NCI-H2227 (cell line): ENCODE measurements around the gene CCDC137.

Experiments
- DNase-seq: peaks from one replicate; lab custom pipeline; 2025; ENCODE audit not compliant: unreplicated experiment; lab: John Stamatoyannopoulos, UW

Gene CCDC137

DNA sequence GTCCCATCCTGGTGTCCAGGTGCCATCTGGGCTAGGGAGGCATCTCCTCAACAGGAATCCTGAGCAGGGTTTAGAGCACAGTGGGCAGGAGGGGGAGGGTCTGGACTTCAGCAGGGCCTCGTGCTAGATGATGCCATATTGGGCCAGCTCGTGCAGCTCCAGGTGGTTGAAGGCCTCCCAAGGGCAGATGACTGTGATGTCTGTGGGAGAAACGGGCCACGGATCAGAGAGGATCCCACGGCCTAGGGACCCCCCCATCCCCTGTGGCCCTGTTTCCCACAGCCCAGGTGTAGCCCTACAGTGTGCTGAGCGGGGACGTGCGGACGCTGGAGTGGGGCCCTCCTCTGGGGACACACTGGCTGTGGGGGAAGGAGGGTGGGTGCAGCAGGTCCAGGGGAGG, 15.6 kb upstream of the CCDC137 start:
- no peak for DNase-seq

DNA sequence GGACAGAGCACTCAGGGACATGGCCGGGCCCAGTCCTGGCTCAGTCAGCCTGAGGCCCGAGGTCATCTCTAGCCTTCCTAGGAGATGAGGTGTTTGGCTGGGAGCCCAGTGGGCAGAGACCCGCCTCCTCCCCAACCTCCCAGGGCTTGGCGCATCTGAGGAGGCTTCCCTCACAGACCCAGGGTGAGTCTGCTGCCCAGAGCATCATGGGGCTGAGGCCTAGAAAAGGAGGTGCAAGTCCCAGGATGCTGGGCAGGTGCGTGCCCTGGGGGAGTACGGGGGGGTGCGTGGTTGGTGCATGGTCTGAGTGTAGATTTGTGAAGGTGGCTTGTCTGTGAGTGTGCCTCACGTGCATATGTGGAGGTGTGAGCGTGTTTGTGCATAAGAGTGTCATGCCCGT, 14.8 kb upstream of the CCDC137 start:
- DNase-seq = no peak

DNA sequence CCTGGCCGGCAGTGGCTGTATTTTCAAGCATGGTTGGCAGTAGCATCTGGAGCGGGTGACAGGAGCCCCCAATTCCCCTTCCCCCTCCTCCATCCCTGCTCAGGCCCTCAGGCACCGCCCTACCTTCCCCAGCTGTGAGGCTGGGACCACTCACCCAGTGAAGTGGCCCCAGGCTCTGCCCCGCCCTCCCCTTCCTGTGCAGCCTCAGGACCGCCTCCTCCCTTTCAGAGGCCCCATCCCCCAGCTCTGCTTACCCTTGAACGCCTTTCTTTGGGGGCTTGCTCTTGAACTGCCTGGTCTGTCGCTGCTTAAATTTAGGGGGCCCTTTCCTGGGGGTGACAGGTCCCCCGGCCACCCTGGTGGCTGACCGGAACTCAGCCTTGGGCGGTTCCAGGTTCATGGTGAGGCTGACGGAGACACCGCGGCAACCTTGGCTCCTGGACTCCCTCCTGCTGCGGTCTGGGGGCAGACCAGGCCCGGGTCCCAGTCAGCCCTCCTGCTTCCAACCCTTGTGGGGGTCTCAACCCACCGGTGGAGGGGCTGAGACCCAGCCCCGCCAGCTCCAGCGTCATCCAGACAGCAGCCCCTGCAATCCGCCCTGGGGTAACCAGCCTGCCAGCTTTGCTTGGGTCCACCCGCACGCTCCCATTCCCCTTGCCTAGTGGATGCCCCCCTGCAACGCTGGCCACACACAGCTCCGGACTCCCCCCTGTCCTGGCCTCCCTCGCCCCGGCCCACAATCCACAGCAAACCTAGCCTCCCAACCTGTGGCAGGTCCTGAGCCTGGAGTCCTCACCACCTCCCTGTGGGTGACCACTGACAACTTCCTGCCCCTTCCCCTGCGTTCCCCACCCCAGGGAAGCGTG, 13.4 kb upstream of the CCDC137 start:
- DNase-seq = no peak

DNA sequence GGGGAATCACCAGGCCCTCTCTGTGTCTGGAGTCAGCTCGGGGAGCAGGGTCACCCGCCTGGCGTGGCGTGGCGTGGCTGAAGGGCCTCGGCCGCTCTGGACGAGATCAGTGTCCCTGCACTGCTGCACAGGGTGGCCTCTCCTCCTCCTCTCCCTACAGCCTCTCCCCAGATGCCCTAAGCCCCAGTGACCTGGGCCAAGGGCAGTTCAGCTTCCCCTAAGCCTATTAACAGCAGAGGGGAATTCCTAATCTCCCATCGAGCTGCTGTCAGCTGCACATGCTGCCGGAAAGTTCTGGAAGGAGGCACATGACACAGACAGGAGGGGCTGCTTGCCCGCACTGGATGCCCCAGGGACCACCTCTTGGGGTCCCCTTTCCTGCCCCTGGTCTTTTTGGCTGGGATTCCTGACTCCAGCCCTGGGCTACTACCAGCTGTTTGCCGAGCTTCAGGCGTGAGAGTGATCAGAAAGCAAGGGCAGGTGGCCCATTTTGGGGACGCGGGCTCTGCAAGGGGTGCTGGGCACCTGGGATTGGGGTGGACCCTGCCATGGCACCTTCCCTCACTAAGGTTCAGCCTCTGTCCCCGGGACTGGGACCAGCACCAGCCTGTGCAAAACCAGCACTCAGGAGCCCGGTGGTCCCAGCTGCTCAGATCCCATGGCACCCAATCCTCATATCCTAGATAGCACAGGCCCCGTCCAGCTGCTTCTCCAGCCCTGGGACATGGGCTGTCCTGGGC, 11.0 kb upstream of the CCDC137 start:
- DNase-seq = no peak

DNA sequence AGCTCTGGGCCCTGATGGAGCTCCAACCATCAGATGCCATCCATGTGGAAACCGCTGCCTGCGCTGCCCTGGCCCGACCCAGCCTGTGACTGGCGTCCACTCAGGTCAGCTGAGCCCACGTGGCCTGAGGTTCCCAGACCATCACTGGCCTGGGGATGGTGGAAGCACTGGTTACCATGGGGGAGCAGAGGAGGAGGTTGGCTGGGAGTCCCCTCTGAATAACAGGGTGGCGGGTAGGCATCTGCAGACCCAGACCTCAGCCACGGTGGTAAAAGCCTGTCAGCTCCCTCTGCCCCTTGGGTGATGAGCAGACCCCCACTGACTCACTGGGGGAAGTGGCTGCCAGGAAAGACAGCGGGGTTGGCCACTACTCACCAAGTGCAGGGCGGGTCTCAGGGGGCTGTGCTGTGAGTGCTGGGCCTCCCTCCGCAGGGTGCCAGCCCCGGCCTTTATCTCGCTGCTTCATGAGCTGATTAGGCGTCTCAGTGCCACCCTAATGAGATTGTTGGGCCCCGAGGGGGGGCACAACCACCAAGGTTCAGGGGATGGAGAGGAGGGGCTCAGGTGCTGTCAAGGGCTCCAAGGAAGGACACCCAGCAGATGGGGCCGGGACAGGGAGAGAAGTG, 10.3 kb upstream of the CCDC137 start, which contains the start of gene PDE6G:
PDE6G (minus strand) TSS at position 425 of the 626 bp plus-strand sequence. CDS start 3,237 bp downstream, outside the sequence.
- DNase-seq = no peak

DNA sequence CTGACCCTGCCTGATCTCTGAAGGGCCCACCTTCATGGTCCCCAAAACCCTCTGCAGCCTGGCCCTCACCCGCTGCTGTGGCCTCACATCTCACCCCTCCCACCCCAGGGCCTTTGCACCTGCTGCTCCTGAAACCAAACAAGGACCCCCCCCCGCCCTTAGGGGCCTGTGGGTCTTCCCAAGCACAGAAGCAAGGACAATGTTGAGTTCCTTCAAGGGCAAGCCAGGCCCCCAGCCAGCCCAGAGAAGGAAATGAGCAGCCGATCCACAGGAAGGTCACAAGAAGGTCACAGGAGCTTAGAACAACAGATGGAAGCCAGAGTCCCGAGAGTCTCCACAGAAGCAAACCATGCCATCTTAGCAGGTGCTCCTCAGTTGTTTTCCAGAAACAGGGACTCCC, 9.7 kb upstream of the CCDC137 start:
- DNase-seq = no peak

DNA sequence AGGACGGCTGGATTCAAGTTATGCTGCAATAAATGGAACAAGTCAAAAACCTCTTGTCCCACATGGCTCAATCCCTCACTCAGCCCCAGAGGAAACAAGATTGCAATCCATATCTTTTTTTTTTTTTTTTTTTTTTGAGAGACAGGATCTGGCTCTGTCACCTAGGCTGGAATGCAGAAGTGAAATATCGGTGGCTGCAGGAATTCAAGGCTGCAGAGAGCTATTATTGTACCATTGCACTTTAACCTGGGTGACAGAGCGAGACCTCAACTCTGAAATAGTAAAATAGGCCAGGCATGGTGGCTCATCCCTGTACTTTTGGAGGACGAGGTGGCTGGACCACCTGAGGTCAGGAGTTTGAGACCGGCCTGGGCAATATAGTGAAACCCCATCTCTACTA, 7.5 kb upstream of the CCDC137 start:
- no peak for DNase-seq

DNA sequence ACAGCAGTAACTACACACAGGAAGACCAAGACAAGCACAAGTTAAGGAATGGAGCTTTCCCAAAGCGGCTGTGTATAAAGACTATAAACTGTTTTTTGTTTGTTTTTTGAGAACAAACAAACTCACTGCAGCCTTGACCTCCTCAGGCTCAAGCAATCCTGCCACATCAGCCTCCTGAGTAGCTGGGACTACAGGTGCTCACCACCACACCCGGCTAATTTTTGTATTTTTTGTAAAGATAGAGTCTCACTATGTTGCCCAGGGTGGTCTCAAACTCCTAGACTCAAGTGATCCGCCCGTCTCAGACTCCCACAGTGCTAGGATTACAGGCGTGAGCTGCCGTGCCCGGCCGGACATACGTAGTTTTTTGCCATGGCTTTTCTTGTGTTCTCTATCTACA, 6.1 kb upstream of the CCDC137 start:
- DNase-seq = no peak

DNA sequence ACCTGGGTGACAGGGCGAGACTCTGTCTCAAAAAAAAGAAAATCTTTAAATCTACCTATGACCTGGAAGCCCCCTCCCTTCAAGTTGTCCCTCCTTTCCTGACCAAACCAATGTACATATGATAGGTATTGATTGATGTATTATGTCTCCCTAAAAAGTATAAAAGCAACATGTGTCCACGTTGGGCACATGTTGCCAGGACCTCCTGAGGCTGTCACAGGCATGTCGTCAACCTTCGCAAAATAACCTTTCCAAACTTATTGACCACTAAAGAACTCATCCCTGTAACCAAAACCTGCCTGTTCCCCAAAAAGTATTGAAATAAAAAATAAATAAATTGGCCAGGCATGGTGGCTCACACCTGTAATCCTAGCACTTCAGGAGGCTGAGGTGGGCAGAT, 4.5 kb upstream of the CCDC137 start:
- DNase-seq = no peak

DNA sequence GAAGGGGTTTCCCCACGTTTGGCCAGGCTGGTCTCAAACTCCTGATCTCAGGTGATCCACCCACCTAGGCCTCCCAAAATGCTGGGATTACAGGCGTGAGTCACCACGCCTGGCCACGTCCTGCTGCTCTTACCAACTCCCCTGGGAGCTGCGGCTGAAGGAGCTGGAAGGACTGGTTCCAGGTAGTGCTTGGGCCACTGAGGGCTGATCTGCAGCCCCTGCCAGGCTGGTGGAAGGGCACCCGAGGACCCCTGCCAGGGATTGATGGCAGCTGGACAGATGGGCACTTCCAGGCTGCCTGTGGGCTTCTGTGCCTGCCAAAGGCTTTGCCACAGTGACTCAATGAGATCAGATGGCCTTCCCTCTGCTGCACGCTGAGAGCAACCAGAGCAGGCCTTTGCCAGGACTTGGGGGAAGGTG, 2.5 kb upstream of the CCDC137 start:
- DNase-seq = no peak

DNA sequence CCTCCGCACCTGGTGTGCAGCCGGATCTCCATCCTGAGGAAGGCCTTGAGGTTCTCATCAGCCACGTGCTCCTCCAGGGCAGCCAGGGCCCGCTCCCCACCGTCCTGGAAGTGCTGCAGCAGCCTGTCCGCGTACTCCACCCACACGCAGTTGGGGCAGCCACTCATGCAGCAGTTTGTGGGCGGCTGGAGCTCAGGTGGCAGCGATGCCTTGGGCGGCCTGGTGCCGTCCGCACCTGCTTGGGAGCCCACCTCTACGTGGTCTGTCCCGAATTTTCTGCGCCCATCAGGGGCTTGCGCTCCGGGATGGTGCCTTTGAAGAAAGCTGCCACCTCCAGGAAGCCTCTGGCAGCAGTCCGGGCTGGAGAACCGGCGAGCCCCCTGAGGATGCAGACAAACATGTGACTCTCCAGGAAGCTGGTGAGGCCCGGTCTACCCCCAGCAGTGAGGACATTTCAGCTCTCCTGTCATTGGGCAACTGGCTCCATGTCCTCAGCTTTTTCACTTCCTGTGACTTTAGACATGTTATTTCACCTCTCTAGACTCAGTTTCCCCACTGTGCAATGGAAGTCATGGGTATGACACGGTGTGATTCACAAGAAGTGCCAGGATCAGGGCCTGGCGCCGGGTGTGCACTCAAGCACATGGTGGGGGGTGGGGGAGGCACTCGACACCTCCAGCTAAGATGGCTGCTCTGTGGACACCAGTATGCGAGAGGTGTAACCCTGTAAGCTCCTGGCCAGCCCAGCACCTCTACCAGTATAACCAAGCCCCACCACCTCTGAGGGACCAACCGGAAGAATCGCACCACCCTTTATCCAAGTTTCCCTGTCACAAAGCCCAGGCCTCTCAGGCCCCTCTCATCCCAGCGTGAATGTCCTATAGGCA, 1.1 kb upstream of the CCDC137 start:
- DNase-seq = peak; percentile 69

DNA sequence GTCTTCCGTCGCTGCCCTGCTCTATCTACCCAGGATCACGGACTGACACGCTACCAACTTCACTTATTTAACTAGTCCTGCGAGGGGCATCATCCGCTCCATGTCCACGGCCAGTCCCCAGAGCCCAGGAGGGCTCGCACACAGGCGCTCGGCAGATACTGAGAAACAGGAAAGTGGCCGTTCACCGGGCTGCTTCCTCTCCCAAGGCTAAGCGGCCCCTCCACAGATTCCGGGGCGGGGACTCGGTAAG, 520 bp upstream of the CCDC137 start:
- peak; percentile 84 for DNase-seq

DNA sequence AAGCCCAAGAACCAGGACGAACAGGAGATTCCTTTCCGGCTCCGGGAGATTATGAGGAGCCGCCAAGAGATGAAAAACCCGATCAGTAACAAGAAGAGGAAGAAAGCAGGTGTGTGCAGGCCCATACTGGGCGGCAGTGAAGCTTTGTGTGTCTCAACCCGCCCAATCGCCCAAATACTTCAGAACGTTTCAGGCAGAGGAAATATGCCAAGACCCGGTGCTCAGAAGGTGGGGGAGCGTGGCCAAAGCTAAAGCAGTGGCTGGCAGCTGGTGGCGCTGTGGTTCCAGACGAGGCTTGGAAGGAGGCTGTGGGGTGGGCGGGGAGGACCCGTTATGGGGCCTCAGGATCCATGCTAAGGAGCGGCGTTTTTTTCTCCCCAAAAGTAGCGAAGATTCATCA, 1.2 kb downstream of the CCDC137 start:
- DNase-seq = no peak

DNA sequence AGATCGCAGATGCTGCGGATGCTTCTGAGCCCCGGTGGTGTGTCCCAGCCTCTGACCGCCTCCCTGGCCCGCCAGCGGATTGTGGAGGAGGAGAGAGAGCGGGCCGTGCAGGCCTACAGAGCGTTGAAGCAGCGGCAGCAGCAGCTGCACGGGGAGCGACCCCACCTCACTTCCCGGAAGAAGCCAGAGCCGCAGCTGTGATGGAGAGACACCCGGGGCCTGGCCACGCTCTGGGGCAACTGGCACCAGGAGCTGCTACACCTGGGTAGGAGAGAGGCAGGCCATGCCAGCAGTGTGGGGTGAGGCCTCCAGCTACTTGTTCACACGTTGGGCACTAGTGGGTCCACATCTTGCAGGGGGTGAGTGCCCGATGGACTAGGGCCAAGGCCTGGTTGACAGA, 6.0 kb downstream of the CCDC137 start:
- peak; percentile 21 for DNase-seq

DNA sequence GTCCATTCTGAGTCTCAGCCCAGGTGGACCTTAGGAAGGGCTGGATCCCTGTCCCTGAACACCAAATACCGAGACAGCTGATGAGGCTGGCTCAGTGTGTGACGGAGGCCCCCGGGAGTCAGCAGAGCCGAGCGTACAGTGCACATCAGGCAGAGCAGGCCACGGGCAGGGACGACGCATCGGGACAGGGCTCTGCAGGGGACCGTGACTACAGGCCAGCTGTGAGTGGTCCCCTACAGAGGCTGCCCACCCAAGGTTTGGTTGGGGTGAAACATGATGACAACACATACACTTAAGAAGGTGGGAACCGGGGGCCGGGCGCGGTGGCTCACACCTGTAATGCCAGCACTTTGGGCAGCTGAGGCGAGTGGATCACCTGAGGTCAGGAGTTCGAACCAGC, 6.4 kb downstream of the CCDC137 start:
- DNase-seq = no peak

DNA sequence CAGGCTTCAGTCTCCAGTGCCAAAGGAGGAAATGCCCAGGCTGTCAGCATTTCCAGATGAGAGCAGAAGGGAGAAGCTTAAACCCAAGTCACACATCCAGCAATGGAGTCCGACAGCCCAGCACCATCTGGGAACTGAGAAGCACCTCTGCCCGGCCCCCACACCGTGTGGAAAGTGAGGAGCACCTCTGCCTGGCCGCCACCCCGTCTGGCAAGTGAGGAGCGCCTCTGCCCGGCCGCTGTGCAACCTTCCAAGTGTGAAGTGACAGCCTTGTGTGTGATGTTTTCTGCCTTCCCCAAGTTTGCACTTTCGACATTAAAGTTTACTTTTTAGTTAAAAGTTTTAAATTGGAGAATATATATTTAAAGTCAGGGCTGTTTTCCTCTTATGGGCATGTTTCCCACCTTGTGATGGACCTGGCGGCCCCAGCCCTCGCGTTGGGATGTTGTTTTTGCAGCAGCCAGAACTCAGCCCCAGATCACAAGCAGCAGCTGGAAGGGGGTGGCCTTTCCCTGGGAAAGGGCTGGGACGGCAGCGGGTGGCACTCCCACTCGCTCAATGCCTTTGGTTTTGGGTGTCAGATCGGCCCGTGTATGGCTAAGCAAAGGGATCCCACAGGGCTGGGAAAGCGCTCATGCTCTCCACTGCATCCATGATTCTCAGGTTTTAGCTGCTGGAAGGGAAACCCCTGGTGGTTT, 7.2 kb downstream of the CCDC137 start:
- no peak for DNase-seq

DNA sequence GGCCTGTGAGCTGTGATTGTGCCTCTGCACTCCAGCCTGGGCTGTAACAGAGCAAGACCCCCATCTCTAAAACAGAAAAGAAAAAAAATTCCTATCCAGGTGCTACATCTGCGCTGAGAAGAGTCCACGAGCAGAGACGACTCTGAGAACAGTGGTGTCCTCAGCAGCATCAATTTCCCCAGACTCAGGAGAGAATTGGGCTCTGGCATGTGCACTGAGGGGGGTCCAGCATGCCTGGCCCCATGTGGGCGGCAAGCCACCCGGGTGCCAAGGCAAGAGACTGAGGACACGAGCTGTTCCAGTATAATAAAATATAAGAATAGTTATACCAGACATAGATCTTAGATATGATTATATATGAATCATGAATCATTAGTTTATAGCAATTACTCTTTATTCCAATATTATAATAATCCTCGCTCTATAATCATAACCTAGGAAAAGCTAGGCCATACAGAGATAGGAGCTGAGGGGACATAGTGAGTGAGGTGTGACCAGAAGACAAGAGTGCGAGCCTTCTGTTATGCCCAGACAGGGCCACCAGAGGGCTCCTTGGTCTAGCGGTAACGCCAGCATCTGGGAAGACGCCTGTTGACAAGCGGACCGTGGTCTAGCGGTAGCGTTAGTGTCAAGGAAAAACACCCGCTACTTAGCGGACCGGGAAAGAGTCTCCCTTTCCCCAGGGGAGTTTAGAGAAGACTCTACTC, 9.1 kb downstream of the CCDC137 start:
- peak; percentile 50 for DNase-seq

DNA sequence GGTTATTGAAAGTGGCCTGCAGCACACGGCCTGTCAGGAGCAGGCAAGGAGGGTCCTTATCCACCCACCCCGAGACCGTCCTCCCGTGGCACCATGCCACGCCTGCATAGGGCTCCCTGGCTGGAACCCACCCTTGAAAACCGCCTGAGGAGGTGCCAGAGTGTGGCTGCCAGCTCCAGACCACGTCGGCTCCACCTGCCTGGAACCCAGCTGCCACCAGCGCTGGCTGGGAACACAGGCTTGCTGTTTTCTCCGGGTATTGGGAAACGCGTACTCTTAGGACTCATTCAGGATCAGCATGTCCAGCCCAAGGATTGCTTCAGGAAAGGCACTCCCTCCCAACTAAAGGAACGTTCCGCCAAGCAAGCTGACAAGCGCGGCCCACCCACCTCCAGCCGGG, 10.4 kb downstream of the CCDC137 start:
- DNase-seq = no peak

DNA sequence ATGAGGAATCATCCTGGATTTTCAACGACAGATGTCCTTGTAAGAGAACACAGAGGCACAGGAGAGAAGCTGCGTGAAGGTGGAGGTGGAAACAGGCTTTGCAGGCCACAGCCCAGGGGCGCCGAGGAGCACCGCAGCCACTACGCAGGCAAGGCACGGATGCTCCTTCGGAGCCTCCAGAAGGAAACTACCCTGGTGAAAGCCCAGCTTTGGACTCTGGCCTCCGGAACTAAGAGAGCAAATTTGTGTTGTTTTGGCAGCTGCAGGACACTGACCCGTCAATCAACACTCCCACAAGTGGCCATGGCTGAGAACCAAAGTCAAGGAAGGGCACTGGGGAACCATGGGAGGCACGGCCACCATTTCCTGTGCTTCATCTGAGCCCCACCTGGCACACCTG, 13.6 kb downstream of the CCDC137 start:
- no peak for DNase-seq

DNA sequence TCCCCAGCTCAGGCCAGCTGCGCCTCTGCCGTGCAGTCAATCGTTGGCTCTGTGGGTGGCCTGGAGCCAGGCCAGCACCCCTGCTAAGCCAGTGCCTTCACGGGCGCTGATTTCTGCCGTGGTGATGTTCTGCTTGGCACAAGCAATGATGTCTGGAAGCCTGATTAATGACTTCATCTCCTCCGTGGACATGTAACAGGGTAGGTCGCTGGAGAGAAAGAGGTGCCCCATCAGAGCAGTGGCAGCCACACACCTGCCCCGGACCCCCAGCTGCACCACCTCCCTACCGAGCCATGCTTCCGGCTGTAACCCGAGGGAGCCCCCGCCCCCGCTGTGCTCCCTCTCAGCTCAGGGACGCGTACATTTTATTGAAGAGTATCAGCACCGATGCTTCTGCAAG, 15.1 kb downstream of the CCDC137 start:
- DNase-seq = no peak
